Neural cell (in vitro differentiated cells): ENCODE data around the gene BCOR. TPM values are rescaled to one million over a fixed set of nuclear protein-coding genes. Genes with fewer than 3 reads are reported as not detected.

Source experiments
- H2AFZ ChIP-seq: fragments of 200-600, 300-800 bp; sonication (generic), shearing (Covaris generic); 2 replicates; pipeline ENCODE4 v1.6.0; 2014; ENCODE audit warnings: low read depth, mild to moderate bottlenecking, antibody characterized with exemption, low read length, moderate library complexity
- H3F3A ChIP-seq: fragments of 200-600 bp; shearing (Covaris generic); 2 replicates; pipeline ENCODE4 v1.6.1; 2016; ENCODE audit warnings: mild to moderate bottlenecking, moderate library complexity, mixed read lengths, antibody characterized with exemption, low read length; ENCODE audit not compliant: insufficient read depth, poor library complexity, severe bottlenecking
- H3K27ac ChIP-seq: fragments of 200-600, 300-800 bp; sonication (generic), shearing (Covaris generic); 2 replicates; pipeline ENCODE4 v1.5.1; 2014; ENCODE audit warnings: mild to moderate bottlenecking, low read length, moderate library complexity
- H3K27me3 ChIP-seq: fragments of 300-800, 200-600 bp; sonication (generic), shearing (Covaris generic); 2 replicates; pipeline ENCODE4 v1.6.0; 2014; ENCODE audit warnings: mild to moderate bottlenecking, low read depth, low read length, moderate library complexity; ENCODE audit not compliant: insufficient read depth
- H3K36me3 ChIP-seq: fragments of 300-800, 200-600 bp; sonication (generic), shearing (Covaris generic); 2 replicates; pipeline ENCODE4 v1.5.1; 2014; ENCODE audit warnings: mild to moderate bottlenecking, antibody characterized with exemption, low read length, moderate library complexity; ENCODE audit not compliant: insufficient read depth
- H3K4me2 ChIP-seq: fragments of 300-800, 200-600 bp; sonication (generic), shearing (Covaris generic); 2 replicates; pipeline ENCODE4 v1.6.0; 2014; ENCODE audit warnings: mild to moderate bottlenecking, low read length
- H3K4me3 ChIP-seq: fragments of 300-800, 200-600 bp; sonication (generic), shearing (Covaris generic); 2 replicates; pipeline ENCODE4 v1.5.1; 2014; ENCODE audit warnings: mild to moderate bottlenecking, low read length, moderate library complexity
- H3K79me2 ChIP-seq: fragments of 200-600 bp; shearing (Covaris generic); replicated peaks from 2 replicates; pipeline ENCODE4 v1.6.0; 2014; ENCODE audit warnings: mild to moderate bottlenecking, low read length, moderate library complexity; ENCODE audit not compliant: insufficient read depth
- H3K9ac ChIP-seq: fragments of 300-800, 200-600 bp; sonication (generic), shearing (Covaris generic); 2 replicates; pipeline ENCODE4 v1.6.1; 2016; ENCODE audit warnings: mild to moderate bottlenecking, low read length, mixed read lengths
- H3K9me2 ChIP-seq: fragments of 200-600 bp; shearing (Covaris generic); 2 replicates; pipeline ENCODE4 v1.6.1; 2016; ENCODE audit warnings: mild to moderate bottlenecking, low read length, mixed read lengths; ENCODE audit not compliant: insufficient read depth
- H3K9me3 ChIP-seq: fragments of 200-600, 300-800 bp; sonication (generic), shearing (Covaris generic); 2 replicates; pipeline ENCODE4 v1.6.1; 2016; ENCODE audit warnings: mild to moderate bottlenecking, mixed run types, low read length, moderate library complexity, mixed read lengths
- H4K20me1 ChIP-seq: fragments of 200-600 bp; shearing (Covaris generic); 2 replicates; pipeline ENCODE4 v1.6.1; 2016; ENCODE audit warnings: mild to moderate bottlenecking, mixed run types; ENCODE audit not compliant: insufficient read depth
- EP300 ChIP-seq: fragments of 450-650 bp; conservative IDR thresholded peaks from 2 replicates; pipeline ENCODE4 v1.6.1; 2014; ENCODE audit warnings: antibody characterized with exemption, mild to moderate bottlenecking, moderate library complexity; ENCODE audit not compliant: poor library complexity, severe bottlenecking
- EZH2 ChIP-seq: fragments of 200-600, 300-800 bp; shearing (Covaris generic), sonication (generic); IDR thresholded peaks from 2 replicates; pipeline ENCODE4 v1.6.1; 2014; ENCODE audit warnings: antibody characterized with exemption, low read length, borderline replicate concordance, mild to moderate bottlenecking; ENCODE audit not compliant: insufficient read depth, poor library complexity, severe bottlenecking
- MXI1 ChIP-seq: fragments of 450-650 bp; conservative IDR thresholded peaks from 2 replicates; pipeline ENCODE4 v1.6.1; 2014; ENCODE audit warnings: antibody characterized with exemption, mild to moderate bottlenecking; ENCODE audit not compliant: poor library complexity, severe bottlenecking
- POLR2AphosphoS5 ChIP-seq: IDR thresholded peaks from 2 replicates; pipeline ENCODE4 v1.6.1; 2012
- RAD21 ChIP-seq: fragments of 450-650 bp; conservative IDR thresholded peaks from 2 replicates; pipeline ENCODE4 v1.6.1; 2014; ENCODE audit warnings: antibody characterized with exemption, mild to moderate bottlenecking, moderate library complexity
- REST ChIP-seq: IDR thresholded peaks from 2 replicates; pipeline ENCODE4 v1.6.1; 2012; ENCODE audit warnings: borderline replicate concordance
- SMC3 ChIP-seq: fragments of 450-650 bp; conservative IDR thresholded peaks from 2 replicates; pipeline ENCODE4 v1.6.1; 2014; ENCODE audit warnings: antibody characterized with exemption, mild to moderate bottlenecking, moderate library complexity; ENCODE audit not compliant: poor library complexity
- polyA minus RNA-seq: library from RNA; depleted of rRNA, polyadenylated mRNA; stranded (reverse); fragments of >200 nt; gene quantifications from 2 replicates; pipeline ENCODE4 v1.2.3, GENCODE V29; 2014
- polyA plus RNA-seq: library from polyadenylated mRNA; depleted of rRNA; stranded (reverse); fragments of >200 nt; gene quantifications from 2 replicates; pipeline ENCODE4 v1.2.3, GENCODE V29; 2014

BCOR gene
- polyA plus RNA-seq (18.0 and 23.7 TPM in 2 replicates), polyA minus RNA-seq (49.7 and 72.6 TPM in 2 replicates)

DNA sequence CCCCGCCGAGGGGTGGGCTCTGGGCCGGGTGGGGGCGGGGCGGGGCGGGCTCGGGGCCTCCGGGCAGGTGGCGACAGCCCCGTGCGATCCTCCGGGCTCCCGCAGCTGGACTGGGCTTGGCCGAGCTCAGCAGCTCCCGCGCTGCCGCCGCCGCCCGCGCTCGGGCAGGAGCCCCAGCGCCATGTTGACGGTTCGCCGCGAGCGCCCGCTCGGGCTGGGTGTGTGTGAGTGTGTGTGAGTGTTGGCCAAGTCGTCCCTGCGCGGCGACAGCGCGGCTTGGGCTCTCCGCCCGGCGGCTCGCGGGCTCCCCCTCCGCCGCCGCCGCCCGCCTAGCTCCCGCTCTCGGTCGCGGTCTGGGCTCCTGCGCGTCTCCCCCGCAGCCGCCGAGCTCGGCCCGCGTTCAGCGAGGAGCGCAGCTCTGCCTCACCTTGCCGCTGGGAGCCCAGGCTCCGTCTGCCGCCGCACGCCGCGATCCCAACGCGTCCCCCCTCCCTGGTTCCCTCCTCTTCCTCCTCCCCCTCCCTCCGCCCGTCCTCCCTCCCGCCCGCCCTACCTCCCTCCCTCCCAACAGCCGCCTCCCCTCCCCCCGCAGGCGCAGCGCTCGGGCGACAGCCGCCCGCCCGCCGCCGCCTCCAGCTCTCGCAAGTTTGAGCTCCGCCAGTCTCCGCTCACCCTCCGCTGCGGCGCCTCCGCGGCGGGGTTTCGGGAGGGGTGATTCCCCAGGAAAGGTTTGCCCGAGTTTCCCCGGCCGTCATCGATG, at the start of gene BCOR:
TSS of gene BCOR (minus strand) at position 455 of the 760 bp plus-strand sequence. CDS start 20,029 bp downstream, outside the sequence.
- Histone ChIP-seq H3K9ac (peak within 1 kb of the TSS; percentile 80), H3K27ac (peak within 1 kb of the TSS; percentile 82), H3K79me2 (peaks cover 14% of the 10 kb centered on the region), H3K9me2 (no peaks in the 10 kb centered on the region), H3K9me3 (no peaks in the 10 kb centered on the region), H3K27me3 (no peaks in the 10 kb centered on the region), H3K36me3 (no peaks in the 10 kb centered on the region), H3K4me2 (peak within 1 kb of the TSS; percentile 30), H3F3A (no peaks in the 10 kb centered on the region), H3K4me3 (peak within 1 kb of the TSS; percentile 79), H2AFZ (no peak within 1 kb of the TSS), H4K20me1 (no peaks in the 10 kb centered on the region)
- TF ChIP-seq EP300 (no peak), RAD21 (peak; percentile 50), SMC3 (peak; percentile 44), EZH2 (no peak), POLR2AphosphoS5 (peak; percentile 91)

- H3K27ac ChIP-seq: no peak overlapping the region
- H3K27me3 ChIP-seq: peaks cover 10% of the 10 kb centered on the region
- TF ChIP-seq EZH2: no peak
- H4K20me1 ChIP-seq: no peaks in the 10 kb centered on the region
- H3K4me2 ChIP-seq: no peak overlapping the region
- peak overlapping the region; percentile 67 for H3K4me3 ChIP-seq
- H3K9ac ChIP-seq: no peak overlapping the region
- no peaks in the 10 kb centered on the region for H3K9me3 ChIP-seq
- H2AFZ ChIP-seq: no peak overlapping the region
- no peaks in the 10 kb centered on the region for H3K79me2 ChIP-seq
- no peaks in the 10 kb centered on the region for H3F3A ChIP-seq
- no peaks in the 10 kb centered on the region for H3K9me2 ChIP-seq
- no peaks in the 10 kb centered on the region for H3K36me3 ChIP-seq
Measured at GRCh38 chrX:40147126-40147952, 49.6 kb upstream of the BCOR start.

DNA sequence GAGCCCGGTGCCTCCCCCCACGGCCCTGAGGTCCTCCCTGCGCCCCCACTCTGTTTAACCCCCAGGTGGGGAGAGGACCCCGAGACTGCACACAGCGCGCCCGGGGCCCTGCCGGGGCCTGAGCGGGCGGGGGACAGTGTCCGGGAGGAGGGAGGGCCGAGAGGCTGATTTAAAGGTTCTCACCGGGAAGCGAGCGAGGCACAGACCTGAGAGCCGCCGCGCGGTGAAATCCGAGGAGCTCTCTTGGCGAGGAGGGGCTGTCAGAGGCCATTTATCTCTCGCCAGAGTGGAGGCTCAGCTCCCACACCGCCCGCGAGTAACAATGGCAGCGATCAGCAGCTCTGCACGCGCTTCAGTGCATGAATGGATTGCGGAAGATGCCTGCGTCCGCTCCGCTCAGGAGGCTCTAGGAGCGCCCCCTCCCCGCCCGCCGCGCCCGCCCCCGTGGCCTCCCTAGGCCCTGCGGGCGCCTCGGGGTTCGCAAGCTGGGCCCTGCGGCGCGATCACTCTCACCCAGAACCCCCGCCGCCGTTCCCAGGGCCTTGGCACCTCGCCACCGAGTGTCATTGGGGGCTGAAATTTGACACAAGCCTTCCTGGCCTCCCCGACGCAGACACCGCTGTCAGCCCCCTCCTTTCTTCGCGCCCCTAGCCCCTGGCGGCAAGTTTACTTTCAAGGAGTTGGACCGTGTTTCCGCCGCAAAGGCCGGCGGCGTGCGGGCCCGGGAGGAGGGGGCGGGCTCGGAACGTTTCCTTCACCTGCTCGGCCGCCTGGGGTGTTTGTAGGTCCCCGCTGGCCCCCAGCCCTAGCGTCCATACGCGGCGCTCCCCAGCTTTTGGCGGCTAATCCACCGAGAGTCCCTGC, 48.7 kb upstream of the BCOR start:
- no peak overlapping the region for H3K4me2 ChIP-seq
- no peaks in the 10 kb centered on the region for H3K79me2 ChIP-seq
- H3K27ac ChIP-seq: no peak overlapping the region
- H3K9ac ChIP-seq: peak overlapping the region; percentile 65
- H3K27me3 ChIP-seq: peaks cover 6% of the 10 kb centered on the region
- no peaks in the 10 kb centered on the region for H3F3A ChIP-seq
- no peaks in the 10 kb centered on the region for H3K9me2 ChIP-seq
- H4K20me1 ChIP-seq: no peaks in the 10 kb centered on the region
- TF ChIP-seq REST (no peak), EP300 (no peak), MXI1 (peak; percentile 24), POLR2AphosphoS5 (peak; percentile 19)
- H3K36me3 ChIP-seq: no peaks in the 10 kb centered on the region
- peak overlapping the region; percentile 67 for H3K4me3 ChIP-seq
- no peaks in the 10 kb centered on the region for H3K9me3 ChIP-seq
- no peak overlapping the region for H2AFZ ChIP-seq
